SK-N-SH treated with all-trans-retinoic acid at 6 μM for 48 hours (cell line): Measurements from ENCODE around the gene SNPH.

Experiments used
- ATAC-seq: fragments of 200-7000 bp; cut with Tn5 transposase; 3 replicates; pipeline ENCODE4 v1.9.1; 2020; ENCODE audit warnings: mild to moderate bottlenecking, moderate library complexity
- ARNTL ChIP-seq: fragments of 450-650 bp; formaldehyde crosslinking; IDR thresholded peaks from 2 replicates; pipeline ENCODE4 v1.5.0; 2020; ENCODE audit warnings: low read depth, mild to moderate bottlenecking, moderate library complexity, borderline replicate concordance
- BACH2 ChIP-seq: fragments of 250-450 bp; sonication (Bioruptor Pico); IDR thresholded peaks from 2 replicates; pipeline ENCODE4 v1.9.0; 2021; ENCODE audit warnings: mild to moderate bottlenecking, borderline replicate concordance
- CSDC2 ChIP-seq: fragments of 250-450 bp; sonication (Bioruptor Pico); IDR thresholded peaks from 2 replicates; pipeline ENCODE4 v1.5.0; 2020; ENCODE audit warnings: mild to moderate bottlenecking, moderate library complexity
- CSRNP3 ChIP-seq: fragments of 250-450 bp; sonication (Bioruptor Pico); IDR thresholded peaks from 2 replicates; pipeline ENCODE4 v1.5.1; 2021; ENCODE audit warnings: mild to moderate bottlenecking, moderate library complexity
- ESRRG ChIP-seq: fragments of 250-450 bp; sonication (Bioruptor Pico); IDR thresholded peaks from 2 replicates; pipeline ENCODE4 v1.6.1; 2021; ENCODE audit warnings: mild to moderate bottlenecking
- GLIS3 ChIP-seq: fragments of 250-450 bp; sonication (Bioruptor Pico); IDR thresholded peaks from 2 replicates; pipeline ENCODE4 v1.5.0; 2020; ENCODE audit warnings: mild to moderate bottlenecking, moderate library complexity
- ISL1 ChIP-seq: fragments of 250-450 bp; sonication (Bioruptor Pico); IDR thresholded peaks from 2 replicates; pipeline ENCODE4 v2.1.2; 2022; ENCODE audit warnings: mild to moderate bottlenecking, moderate library complexity
- PATZ1 ChIP-seq: fragments of 250-450 bp; sonication (Bioruptor Pico); IDR thresholded peaks from 2 replicates; pipeline ENCODE4 v1.8.0; 2020; ENCODE audit warnings: mild to moderate bottlenecking, moderate library complexity, borderline replicate concordance
- PPARA ChIP-seq: fragments of 250-450 bp; sonication (Bioruptor Pico); IDR thresholded peaks from 2 replicates; pipeline ENCODE4 v1.5.0; 2020; ENCODE audit warnings: mild to moderate bottlenecking, borderline replicate concordance
- RARB ChIP-seq: fragments of 250-450 bp; sonication (Bioruptor Pico); IDR thresholded peaks from 2 replicates; pipeline ENCODE4 v1.8.0; 2021; ENCODE audit warnings: mild to moderate bottlenecking, moderate library complexity
- SNAI2 ChIP-seq: fragments of 250-450 bp; sonication (Bioruptor Pico); IDR thresholded peaks from 2 replicates; pipeline ENCODE4 v1.5.0; 2020; ENCODE audit warnings: mild to moderate bottlenecking, moderate library complexity
- TCF4 ChIP-seq: fragments of 250-450 bp; sonication (Bioruptor Pico); IDR thresholded peaks from 2 replicates; pipeline ENCODE4 v1.8.0; 2021; ENCODE audit warnings: mild to moderate bottlenecking, moderate library complexity, borderline replicate concordance
- TOX ChIP-seq: fragments of 250-450 bp; sonication (Bioruptor Pico); IDR thresholded peaks from 2 replicates; pipeline ENCODE4 v1.8.0; 2021; ENCODE audit warnings: mild to moderate bottlenecking, moderate library complexity, borderline replicate concordance
- ZC3H10 ChIP-seq: fragments of 250-450 bp; sonication (Bioruptor Pico); IDR thresholded peaks from 2 replicates; pipeline ENCODE4 v1.5.1; 2021; ENCODE audit warnings: mild to moderate bottlenecking, moderate library complexity
- ZFP3 ChIP-seq: fragments of 250-450 bp; sonication (Bioruptor Pico); IDR thresholded peaks from 2 replicates; pipeline ENCODE4 v1.5.0; 2020; ENCODE audit warnings: mild to moderate bottlenecking, moderate library complexity
- ZFP30 ChIP-seq: fragments of 450-650 bp; formaldehyde crosslinking; IDR thresholded peaks from 2 replicates; pipeline ENCODE4 v1.5.0; 2022; ENCODE audit warnings: mild to moderate bottlenecking, moderate library complexity
- ZNF565 ChIP-seq: fragments of 450-650 bp; formaldehyde crosslinking; conservative IDR thresholded peaks from 2 replicates; pipeline ENCODE4 v1.5.0; 2020; ENCODE audit warnings: low read depth, mild to moderate bottlenecking, moderate library complexity
- ZNF8 ChIP-seq: fragments of 450-650 bp; formaldehyde crosslinking; IDR thresholded peaks from 2 replicates; pipeline ENCODE4 v1.5.0; 2020; ENCODE audit warnings: mild to moderate bottlenecking, moderate library complexity
- TF ChIP-seq, protein P1 (sequence below): fragments of 250-450 bp; sonication (Bioruptor Pico); IDR thresholded peaks from 2 replicates; pipeline ENCODE4 v1.8.0; 2021; ENCODE audit warnings: low read depth, mild to moderate bottlenecking, moderate library complexity, borderline replicate concordance
- TF ChIP-seq, protein P2 (sequence below): fragments of 250-450 bp; sonication (Bioruptor Pico); IDR thresholded peaks from 2 replicates; pipeline ENCODE4 v1.5.0; 2020; ENCODE audit warnings: mild to moderate bottlenecking, moderate library complexity

Gene SNPH

GRCh38 chr20:1298888-1299511 is 32.9 kb downstream of the SNPH start:
- no peak for ATAC-seq
- TF ChIP-seq ZC3H10 (CRISPR knock-in tag): no peak
- no peak for TF ChIP-seq ZNF565

GRCh38 chr20:1299522-1299921 is 33.4 kb downstream of the SNPH start:
- peak; percentile 62; the same call in 2 of the 3 replicates for ATAC-seq
- TF ChIP-seq, protein P1, sequence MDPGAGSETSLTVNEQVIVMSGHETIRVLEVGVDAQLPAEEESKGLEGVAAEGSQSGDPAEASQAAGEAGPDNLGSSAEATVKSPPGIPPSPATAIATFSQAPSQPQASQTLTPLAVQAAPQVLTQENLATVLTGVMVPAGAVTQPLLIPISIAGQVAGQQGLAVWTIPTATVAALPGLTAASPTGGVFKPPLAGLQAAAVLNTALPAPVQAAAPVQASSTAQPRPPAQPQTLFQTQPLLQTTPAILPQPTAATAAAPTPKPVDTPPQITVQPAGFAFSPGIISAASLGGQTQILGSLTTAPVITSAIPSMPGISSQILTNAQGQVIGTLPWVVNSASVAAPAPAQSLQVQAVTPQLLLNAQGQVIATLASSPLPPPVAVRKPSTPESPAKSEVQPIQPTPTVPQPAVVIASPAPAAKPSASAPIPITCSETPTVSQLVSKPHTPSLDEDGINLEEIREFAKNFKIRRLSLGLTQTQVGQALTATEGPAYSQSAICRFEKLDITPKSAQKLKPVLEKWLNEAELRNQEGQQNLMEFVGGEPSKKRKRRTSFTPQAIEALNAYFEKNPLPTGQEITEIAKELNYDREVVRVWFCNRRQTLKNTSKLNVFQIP: no peak
- TF ChIP-seq ESRRG (no peak), TCF4 (CRISPR knock-in tag) (no peak), PPARA (no peak), ZFP30 (CRISPR knock-in tag) (no peak), ISL1 (CRISPR knock-in tag) (no peak), ZFP3 (no peak), GLIS3 (CRISPR knock-in tag) (no peak), ZNF565 (no peak), TOX (CRISPR knock-in tag) (no peak), CSRNP3 (CRISPR knock-in tag) (no peak), CSDC2 (CRISPR knock-in tag) (no peak), BACH2 (CRISPR knock-in tag) (no peak)
- TF ChIP-seq, protein P2, sequence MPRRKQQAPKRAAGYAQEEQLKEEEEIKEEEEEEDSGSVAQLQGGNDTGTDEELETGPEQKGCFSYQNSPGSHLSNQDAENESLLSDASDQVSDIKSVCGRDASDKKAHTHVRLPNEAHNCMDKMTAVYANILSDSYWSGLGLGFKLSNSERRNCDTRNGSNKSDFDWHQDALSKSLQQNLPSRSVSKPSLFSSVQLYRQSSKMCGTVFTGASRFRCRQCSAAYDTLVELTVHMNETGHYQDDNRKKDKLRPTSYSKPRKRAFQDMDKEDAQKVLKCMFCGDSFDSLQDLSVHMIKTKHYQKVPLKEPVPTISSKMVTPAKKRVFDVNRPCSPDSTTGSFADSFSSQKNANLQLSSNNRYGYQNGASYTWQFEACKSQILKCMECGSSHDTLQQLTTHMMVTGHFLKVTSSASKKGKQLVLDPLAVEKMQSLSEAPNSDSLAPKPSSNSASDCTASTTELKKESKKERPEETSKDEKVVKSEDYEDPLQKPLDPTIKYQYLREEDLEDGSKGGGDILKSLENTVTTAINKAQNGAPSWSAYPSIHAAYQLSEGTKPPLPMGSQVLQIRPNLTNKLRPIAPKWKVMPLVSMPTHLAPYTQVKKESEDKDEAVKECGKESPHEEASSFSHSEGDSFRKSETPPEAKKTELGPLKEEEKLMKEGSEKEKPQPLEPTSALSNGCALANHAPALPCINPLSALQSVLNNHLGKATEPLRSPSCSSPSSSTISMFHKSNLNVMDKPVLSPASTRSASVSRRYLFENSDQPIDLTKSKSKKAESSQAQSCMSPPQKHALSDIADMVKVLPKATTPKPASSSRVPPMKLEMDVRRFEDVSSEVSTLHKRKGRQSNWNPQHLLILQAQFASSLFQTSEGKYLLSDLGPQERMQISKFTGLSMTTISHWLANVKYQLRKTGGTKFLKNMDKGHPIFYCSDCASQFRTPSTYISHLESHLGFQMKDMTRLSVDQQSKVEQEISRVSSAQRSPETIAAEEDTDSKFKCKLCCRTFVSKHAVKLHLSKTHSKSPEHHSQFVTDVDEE (CRISPR knock-in tag): no peak
- TF ChIP-seq, all 23 proteins: peak for 0

GRCh38 chr20:1300083-1300840 is 34.2 kb downstream of the SNPH start:
- no peak for ATAC-seq
- TF ChIP-seq TCF4 (CRISPR knock-in tag): no peak

GRCh38 chr20:1301031-1301529 is 35.0 kb downstream of the SNPH start:
- peak; percentile 42 for ATAC-seq
- TF ChIP-seq ARNTL (CRISPR knock-in tag): no peak
- TF ChIP-seq PATZ1 (CRISPR knock-in tag): no peak
- TF ChIP-seq TCF4 (CRISPR knock-in tag): no peak
- no peak for TF ChIP-seq ESRRG
- no peak for TF ChIP-seq ISL1 (CRISPR knock-in tag)
- no peak for TF ChIP-seq ZFP30 (CRISPR knock-in tag)
- no peak for TF ChIP-seq SNAI2 (CRISPR knock-in tag)
- no peak for TF ChIP-seq ZC3H10 (CRISPR knock-in tag)
- no peak for TF ChIP-seq RARB (CRISPR knock-in tag)
- no peak for TF ChIP-seq BACH2 (CRISPR knock-in tag)
- TF ChIP-seq ZNF8 (CRISPR knock-in tag): no peak
- TF ChIP-seq, all 23 proteins: peak for 0
